Transverse colon (tissue), 4 donors: ENCODE data around the gene KIR2DL1. TPM values are rescaled to one million over a fixed set of nuclear protein-coding genes. Genes with fewer than 3 reads are reported as not detected.
"Not testable (repeated sequence)": the region's sequence is repeated elsewhere in the genome, so short reads cannot be mapped to it uniquely, and the experiment has no call there.

Source experiments
- DNase-seq: peaks from one replicate; pipeline ENCODE4 v3.0.0-alpha.2; 2019
- H3K27ac ChIP-seq, 4 donors: fragments of 200-600 bp; sonication (generic); 2 replicates each; pipeline ENCODE4 v1.5.1; 2016 to 2018; ENCODE audit warnings: inconsistent platforms in 4 of 4
- H3K27me3 ChIP-seq: fragments of 200-600 bp; sonication (generic); 2 replicates; pipeline ENCODE4 v1.5.1; 2017; ENCODE audit warnings: inconsistent platforms
- H3K36me3 ChIP-seq, 4 donors: fragments of 200-600 bp; sonication (generic); 2 replicates each; pipeline ENCODE4 v1.5.1; 2017 to 2019; ENCODE audit warnings: inconsistent platforms in 4 of 4
- H3K4me1 ChIP-seq, 4 donors: fragments of 200-600 bp; sonication (generic); 2 replicates each; pipeline ENCODE4 v1.5.1; 2017 to 2020; ENCODE audit warnings: inconsistent platforms in 4 of 4
- H3K4me3 ChIP-seq, 4 donors: fragments of 200-600 bp; sonication (generic); 1 replicate in 1 of 4; 2 replicates in 3 of 4; pipeline versions ENCODE4 v1.5.1 to v1.6.1; 2017 to 2019; ENCODE audit warnings: inconsistent platforms in 4 of 4
- H3K9me3 ChIP-seq, 2 donors: fragments of 200-600 bp; sonication (generic); 2 replicates each; pipeline ENCODE4 v1.5.1; 2017 to 2019; ENCODE audit warnings: inconsistent platforms in 2 of 2
- EP300 ChIP-seq: sonication (generic); formaldehyde crosslinking; IDR thresholded peaks from one replicate; pipeline ENCODE4 v1.6.1; 2017; ENCODE audit warnings: antibody characterized with exemption, low read depth
- POLR2A ChIP-seq: fragments of 450-650 bp; IDR thresholded peaks from one replicate; pipeline ENCODE4 v1.6.1; 2016; ENCODE audit warnings: antibody characterized with exemption, mild to moderate bottlenecking, moderate library complexity
- POLR2AphosphoS5 ChIP-seq, 3 donors: sonication (generic); formaldehyde crosslinking; IDR thresholded peaks; one replicate each; pipeline ENCODE4 v1.6.1; 2016; ENCODE audit warnings: antibody characterized with exemption in 3 of 3
- WGBS, 2 donors: methylation state at CpG; one replicate each; pipeline ENCODE4 v1.1.5; 2018; ENCODE audit warnings: low coverage in 1 of 2; 5-methylcytosine and 5-hydroxymethylcytosine counted together
- in situ Hi-C, 4 donors: fragments of 200-750 bp; cut with MboI; loops; one replicate each; pipeline versions ENCODE4 v1.15.0 to v1.15.1; 2017; ENCODE audit warnings: low sequenced_read_pairs in 3 of 4, low pct_ligation_motif_present in 1 of 4, low pct_unique_long_range_greater_than_20kb in 1 of 4
- intact Hi-C: fragments of 100-400 bp; cut with DNase I; formaldehyde crosslinking; loops from one replicate; pipeline ENCODE4 v1.15.1; 2023; ENCODE audit warnings: low total_unique reads
- total RNA-seq, 4 donors: library from RNA; depleted of rRNA; stranded (reverse); fragments of >200 nt; gene quantifications; one replicate each; pipeline ENCODE4 v1.1.0, GENCODE V29; 2016
- TF ChIP-seq, protein P1 (sequence below), 5 experiments: fragments of 200-600 bp in 3 of 5; fragments of 450-650 bp in 2 of 5; sonication (generic) in 3 of 5; IDR thresholded peaks; 1 replicate in 2 of 5; 2 replicates in 3 of 5; pipeline ENCODE4 v1.5.1; 2016 to 2017; ENCODE audit warnings: antibody characterized with exemption in 5 of 5, inconsistent platforms in 3 of 5, mild to moderate bottlenecking in 2 of 5, moderate library complexity in 1 of 5

Gene KIR2DL1
- total RNA-seq, 4 donors from 2014 or later, result not detected

GRCh38 chr19:54806516-54806838 lies 36.9 kb downstream of the KIR2DL1 start:
- Histone ChIP-seq H3K4me3 (no peak overlapping the region), H3K27ac (no peak overlapping the region), H3K4me1 (no peaks in the 10 kb centered on the region), H3K27me3 (no peaks in the 10 kb centered on the region), H3K9me3 (no peaks in the 10 kb centered on the region), H3K36me3 (no peaks in the 10 kb centered on the region)
- TF ChIP-seq POLR2AphosphoS5 (IDR thresholded peaks at IDR 0.05) (no peak), POLR2A (no peak), EP300 (no peak)
- TF ChIP-seq, protein P1, sequence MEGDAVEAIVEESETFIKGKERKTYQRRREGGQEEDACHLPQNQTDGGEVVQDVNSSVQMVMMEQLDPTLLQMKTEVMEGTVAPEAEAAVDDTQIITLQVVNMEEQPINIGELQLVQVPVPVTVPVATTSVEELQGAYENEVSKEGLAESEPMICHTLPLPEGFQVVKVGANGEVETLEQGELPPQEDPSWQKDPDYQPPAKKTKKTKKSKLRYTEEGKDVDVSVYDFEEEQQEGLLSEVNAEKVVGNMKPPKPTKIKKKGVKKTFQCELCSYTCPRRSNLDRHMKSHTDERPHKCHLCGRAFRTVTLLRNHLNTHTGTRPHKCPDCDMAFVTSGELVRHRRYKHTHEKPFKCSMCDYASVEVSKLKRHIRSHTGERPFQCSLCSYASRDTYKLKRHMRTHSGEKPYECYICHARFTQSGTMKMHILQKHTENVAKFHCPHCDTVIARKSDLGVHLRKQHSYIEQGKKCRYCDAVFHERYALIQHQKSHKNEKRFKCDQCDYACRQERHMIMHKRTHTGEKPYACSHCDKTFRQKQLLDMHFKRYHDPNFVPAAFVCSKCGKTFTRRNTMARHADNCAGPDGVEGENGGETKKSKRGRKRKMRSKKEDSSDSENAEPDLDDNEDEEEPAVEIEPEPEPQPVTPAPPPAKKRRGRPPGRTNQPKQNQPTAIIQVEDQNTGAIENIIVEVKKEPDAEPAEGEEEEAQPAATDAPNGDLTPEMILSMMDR (IDR thresholded peaks at IDR 0.05), result no peak
- DNase-seq, result no peak
- 79 to 83% methylated on average over 2 of the region's 2 CpGs for WGBS, 2 donors
- in situ Hi-C loops, result no loop called here
- intact Hi-C loops, result no loop called here

DNA sequence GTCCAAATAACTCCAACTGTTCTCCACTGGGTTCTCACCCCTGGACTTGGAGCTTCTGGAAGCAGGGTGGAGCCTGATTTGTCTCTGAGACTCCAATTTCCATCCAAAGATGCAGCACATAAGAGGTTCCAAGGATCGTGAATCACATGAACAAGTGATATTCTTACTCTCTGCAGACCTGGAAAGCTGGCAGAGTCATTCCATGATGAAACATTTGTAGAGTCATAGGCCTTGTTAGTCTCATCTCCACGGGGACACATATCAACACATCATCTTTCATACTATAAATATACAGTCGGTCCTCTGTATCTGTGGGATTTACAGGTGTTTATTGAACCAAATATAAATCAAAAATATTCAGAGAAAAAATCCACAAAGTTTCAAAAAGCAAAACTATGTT lies 45.0 kb downstream of the KIR2DL1 start:
- H3K27me3 ChIP-seq, DNase-seq, H3K27ac ChIP-seq, H3K4me1 ChIP-seq, H3K36me3 ChIP-seq, in situ Hi-C loops, H3K9me3 ChIP-seq, H3K4me3 ChIP-seq, intact Hi-C loops: not testable (repeated sequence)
- 56 to 62% methylated on average over 2 to 3 of the region's 3 CpGs for WGBS, 2 donors

- H3K9me3 ChIP-seq, intact Hi-C loops, H3K27me3 ChIP-seq, H3K4me1 ChIP-seq, DNase-seq, H3K27ac ChIP-seq, H3K36me3 ChIP-seq, H3K4me3 ChIP-seq: not testable (repeated sequence)
- in situ Hi-C loops, result loop anchor here in 1 of 4 donors (5.0 kb wide), 1 partner anchor 36 kb away; the partner anchor contains the start of gene KIR3DL2
- 88 to 93% methylated on average over 4 to 17 of the region's 17 CpGs for WGBS, 2 donors
These were observed 46.7 kb downstream of the KIR2DL1 start, which contains the start of gene KIR3DL1 for GRCh38 chr19:54816251-54816650. KIR3DL1 (plus strand) TSS chr19:54816468.

- in situ Hi-C loops, result loop anchor here in 1 of 4 donors (5.0 kb wide), 1 partner anchor 34 kb away; the partner anchor contains the start of gene KIR3DL2
These were observed 48.3 kb downstream of the KIR2DL1 start for GRCh38 chr19:54817670-54818536.

DNA sequence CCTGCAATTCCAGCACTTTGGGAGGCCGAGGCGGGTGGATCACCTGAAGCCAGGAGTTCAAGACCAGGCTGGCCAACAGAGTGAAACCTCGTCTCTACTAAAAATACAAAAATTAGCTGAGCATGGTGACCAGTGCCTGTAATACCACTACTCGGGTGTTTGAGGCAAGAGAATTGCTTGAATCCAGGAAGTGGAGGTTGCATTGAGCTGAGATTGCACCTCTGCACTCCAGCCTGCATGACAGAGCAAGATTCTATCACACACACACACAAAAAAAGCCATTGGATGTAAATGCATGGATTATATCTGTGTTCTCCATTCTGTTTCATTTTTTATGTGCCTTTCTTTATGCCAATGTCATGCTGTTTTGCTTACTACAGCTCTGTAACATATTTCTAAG lies 54.8 kb downstream of the KIR2DL1 start:
- H3K27me3 ChIP-seq, intact Hi-C loops, in situ Hi-C loops, H3K36me3 ChIP-seq, H3K9me3 ChIP-seq, H3K27ac ChIP-seq, H3K4me3 ChIP-seq, DNase-seq, H3K4me1 ChIP-seq: not testable (repeated sequence)
- WGBS, 2 donors, result 75 to 80% methylated on average over 1 to 4 of the region's 4 CpGs

More at GRCh38 chr19:54817670-54818536, 48.3 kb downstream of the KIR2DL1 start:
- intact Hi-C loops, result no loop called here
- H3K27me3 ChIP-seq, result no peaks in the 10 kb centered on the region
- no peak overlapping the region for H3K4me3 ChIP-seq
- DNase-seq, result no peak
- no peaks in the 10 kb centered on the region for H3K36me3 ChIP-seq
- no peaks in the 10 kb centered on the region for H3K9me3 ChIP-seq
- TF ChIP-seq, protein P1 (IDR thresholded peaks at IDR 0.05), result no peak
- TF ChIP-seq EP300 (no peak), POLR2AphosphoS5 (IDR thresholded peaks at IDR 0.05) (no peak), POLR2A (no peak)
- no peaks in the 10 kb centered on the region for H3K4me1 ChIP-seq
- H3K27ac ChIP-seq, result no peak overlapping the region
- 90% methylated on average over 15 of the region's 15 CpGs; no CpG with 5 or more reads in 1 of the 2 donors for WGBS, 2 donors

DNA sequence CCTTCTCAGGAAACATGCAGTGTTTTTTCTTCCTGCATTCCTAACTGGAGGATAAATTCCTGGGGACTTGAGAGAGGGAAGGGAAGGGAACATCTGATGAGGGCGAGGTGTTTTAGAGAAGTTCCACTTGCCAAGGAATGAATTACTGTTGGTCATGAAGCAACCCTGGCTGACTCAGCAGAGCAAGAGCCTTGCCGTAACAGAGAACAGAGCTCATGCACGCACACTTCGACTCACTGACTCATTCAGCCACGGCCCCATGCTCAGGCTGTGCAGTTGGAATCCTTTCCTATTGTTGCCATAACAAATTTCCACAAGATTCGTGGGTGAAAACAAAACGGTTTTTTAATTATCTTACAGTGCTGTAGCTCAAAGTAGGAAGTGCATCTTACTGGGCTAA lies 55.7 kb downstream of the KIR2DL1 start:
- DNase-seq, H3K4me1 ChIP-seq, H3K27me3 ChIP-seq, H3K27ac ChIP-seq, H3K4me3 ChIP-seq, in situ Hi-C loops, H3K36me3 ChIP-seq, intact Hi-C loops, H3K9me3 ChIP-seq: not testable (repeated sequence)
- 60% methylated on average over 7 of the region's 7 CpGs; no CpG with 5 or more reads in 1 of the 2 donors for WGBS, 2 donors

GRCh38 chr19:54828064-54828463 lies 58.5 kb downstream of the KIR2DL1 start:
- H3K9me3 ChIP-seq, DNase-seq, H3K4me3 ChIP-seq, in situ Hi-C loops, intact Hi-C loops, H3K4me1 ChIP-seq, H3K27ac ChIP-seq, H3K36me3 ChIP-seq, H3K27me3 ChIP-seq: not testable (repeated sequence)
- 68 to 73% methylated on average over 3 to 8 of the region's 8 CpGs for WGBS, 2 donors

- H3K4me1 ChIP-seq, H3K9me3 ChIP-seq, H3K36me3 ChIP-seq, intact Hi-C loops, DNase-seq, H3K4me3 ChIP-seq, H3K27ac ChIP-seq, H3K27me3 ChIP-seq, in situ Hi-C loops: not testable (repeated sequence)
- 88% methylated on average over 12 of the region's 14 CpGs; no CpG with 5 or more reads in 1 of the 2 donors for WGBS, 2 donors
These were observed 62.9 kb downstream of the KIR2DL1 start, which contains the start of gene KIR2DS4 for GRCh38 chr19:54832496-54832895. KIR2DS4 (plus strand) TSS chr19:54832676.
